A673 (cell line): Measurements from ENCODE around the gene MAB21L4. TPM values are rescaled to one million over a fixed set of nuclear protein-coding genes. Genes with fewer than 3 reads are reported as not detected.

Source experiments
- BruUV-seq: library from RNA; stranded (reverse); fragments of 400-500 nt; replicated peaks from 2 replicates; lab custom pipeline; 2021; lab: Mats Ljungman, UMichigan
- CTCF ChIA-PET: fragments of 300-600 bp; sonication (Branson Sonifier 250); formaldehyde crosslinking; loops from one replicate; lab custom pipeline; 2022; ENCODE audit warnings: antibody characterized with exemption; lab: Charles Lee
- POLR2A ChIA-PET: fragments of 300-600 bp; sonication (Branson Sonifier 250); formaldehyde crosslinking; loops from one replicate; lab custom pipeline; 2022; ENCODE audit warnings: antibody characterized with exemption; ENCODE audit not compliant: low non-redundant PET; lab: Charles Lee
- DNase-seq: peaks from one replicate; pipeline ENCODE4 v3.0.0-alpha.2; 2015; ENCODE audit warnings: low spot score
- H3K27ac ChIP-seq: fragments of 200-600 bp; sonication (generic); 2 replicates; pipeline ENCODE4 v1.5.1; 2016; ENCODE audit warnings: mixed run types, low read depth, mild to moderate bottlenecking, mixed read lengths, antibody characterized with exemption, low read length; ENCODE audit not compliant: poor library complexity, severe bottlenecking
- H3K27me3 ChIP-seq: fragments of 200-600 bp; sonication (generic); replicated peaks from 2 replicates; pipeline ENCODE4 v1.6.1; 2017; ENCODE audit warnings: mixed run types, low read depth, mild to moderate bottlenecking, mixed read lengths, antibody characterized with exemption, low read length; ENCODE audit not compliant: insufficient read depth, poor library complexity
- H3K36me3 ChIP-seq: fragments of 200-600 bp; sonication (generic); 2 replicates; pipeline ENCODE4 v1.6.1; 2016; ENCODE audit warnings: mixed run types, mild to moderate bottlenecking, mixed read lengths, antibody characterized with exemption, low read length; ENCODE audit not compliant: insufficient read depth, poor library complexity, severe bottlenecking
- H3K4me1 ChIP-seq: fragments of 200-600 bp; sonication (generic); 2 replicates; pipeline ENCODE4 v1.6.1; 2017; ENCODE audit warnings: mixed run types, mild to moderate bottlenecking, mixed read lengths, antibody characterized with exemption, low read length; ENCODE audit not compliant: insufficient read depth, poor library complexity, severe bottlenecking
- H3K4me3 ChIP-seq: fragments of 200-600 bp; sonication (generic); 2 replicates; pipeline ENCODE4 v1.5.1; 2016; ENCODE audit warnings: low read depth, mixed run types, mild to moderate bottlenecking, mixed read lengths, low read length; ENCODE audit not compliant: poor library complexity, severe bottlenecking
- H3K9me3 ChIP-seq: fragments of 200-600 bp; sonication (generic); 2 replicates; pipeline ENCODE4 v1.6.1; 2016; ENCODE audit warnings: mixed run types, low read depth, mild to moderate bottlenecking, mixed read lengths, antibody characterized with exemption, low read length; ENCODE audit not compliant: poor library complexity, severe bottlenecking
- EZH2 ChIP-seq: fragments of 200-600 bp; sonication (generic); IDR thresholded peaks from 2 replicates; pipeline ENCODE4 v1.6.1; 2017; ENCODE audit warnings: borderline replicate concordance, low read depth, mild to moderate bottlenecking, mixed read lengths, antibody characterized with exemption, low read length; ENCODE audit not compliant: poor library complexity, severe bottlenecking
- intact Hi-C: fragments of 100-400 bp; cut with micrococcal nuclease; formaldehyde crosslinking; loops from one replicate; pipeline ENCODE4 v1.10.0; 2022; ENCODE audit not compliant: unreplicated experiment
- total RNA-seq: library from RNA; stranded (reverse); gene quantifications from 2 replicates; pipeline ENCODE4 v1.2.3, GENCODE V29; 2021
- TF ChIP-seq, protein P1 (sequence below): fragments of 300-800, 200-600 bp; sonication (generic); conservative IDR thresholded peaks from 2 replicates; pipeline ENCODE4 v1.5.1; 2017; ENCODE audit warnings: low read depth, mild to moderate bottlenecking, antibody characterized with exemption, low read length, moderate library complexity, mixed read lengths

MAB21L4 gene
- total RNA-seq, 1 experiment from 2014 or later: not detected

DNA sequence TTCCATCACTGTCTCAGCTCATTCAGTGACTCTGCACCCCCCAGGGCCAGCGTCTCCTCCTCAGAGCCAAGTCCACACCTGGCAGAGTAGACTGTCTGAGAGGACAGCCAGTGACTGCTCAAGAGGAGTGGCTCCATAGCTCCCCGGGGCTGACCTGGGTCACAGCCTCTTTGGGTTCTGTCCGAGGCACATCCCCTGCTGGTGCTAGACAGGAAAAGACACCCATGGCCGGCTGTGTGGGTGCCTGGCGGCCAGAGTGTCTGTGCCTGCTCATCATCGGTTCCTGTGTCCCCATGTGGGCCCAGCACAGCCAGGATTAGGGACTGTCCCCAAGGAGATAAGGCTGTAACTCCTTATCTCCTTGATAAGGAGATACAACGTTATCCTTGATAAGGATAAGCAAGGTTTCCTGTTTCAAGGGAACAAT lies 6.7 kb upstream of the MAB21L4 start:
- H3K36me3 ChIP-seq: no peaks in the 10 kb centered on the region
- no peak for TF ChIP-seq EZH2
- TF ChIP-seq, protein P1, sequence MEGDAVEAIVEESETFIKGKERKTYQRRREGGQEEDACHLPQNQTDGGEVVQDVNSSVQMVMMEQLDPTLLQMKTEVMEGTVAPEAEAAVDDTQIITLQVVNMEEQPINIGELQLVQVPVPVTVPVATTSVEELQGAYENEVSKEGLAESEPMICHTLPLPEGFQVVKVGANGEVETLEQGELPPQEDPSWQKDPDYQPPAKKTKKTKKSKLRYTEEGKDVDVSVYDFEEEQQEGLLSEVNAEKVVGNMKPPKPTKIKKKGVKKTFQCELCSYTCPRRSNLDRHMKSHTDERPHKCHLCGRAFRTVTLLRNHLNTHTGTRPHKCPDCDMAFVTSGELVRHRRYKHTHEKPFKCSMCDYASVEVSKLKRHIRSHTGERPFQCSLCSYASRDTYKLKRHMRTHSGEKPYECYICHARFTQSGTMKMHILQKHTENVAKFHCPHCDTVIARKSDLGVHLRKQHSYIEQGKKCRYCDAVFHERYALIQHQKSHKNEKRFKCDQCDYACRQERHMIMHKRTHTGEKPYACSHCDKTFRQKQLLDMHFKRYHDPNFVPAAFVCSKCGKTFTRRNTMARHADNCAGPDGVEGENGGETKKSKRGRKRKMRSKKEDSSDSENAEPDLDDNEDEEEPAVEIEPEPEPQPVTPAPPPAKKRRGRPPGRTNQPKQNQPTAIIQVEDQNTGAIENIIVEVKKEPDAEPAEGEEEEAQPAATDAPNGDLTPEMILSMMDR: no peak
- CTCF ChIA-PET: no interaction called here
- H3K4me1 ChIP-seq: peaks cover 14% of the 10 kb centered on the region
- POLR2A ChIA-PET: no interaction called here
- no peaks in the 10 kb centered on the region for H3K27me3 ChIP-seq
- intact Hi-C loops: no loop called here
- no TSS peak for BruUV-seq
- H3K4me3 ChIP-seq: no peak overlapping the region
- H3K9me3 ChIP-seq: no peaks in the 10 kb centered on the region
- no peak overlapping the region for H3K27ac ChIP-seq
- no peak for DNase-seq

DNA sequence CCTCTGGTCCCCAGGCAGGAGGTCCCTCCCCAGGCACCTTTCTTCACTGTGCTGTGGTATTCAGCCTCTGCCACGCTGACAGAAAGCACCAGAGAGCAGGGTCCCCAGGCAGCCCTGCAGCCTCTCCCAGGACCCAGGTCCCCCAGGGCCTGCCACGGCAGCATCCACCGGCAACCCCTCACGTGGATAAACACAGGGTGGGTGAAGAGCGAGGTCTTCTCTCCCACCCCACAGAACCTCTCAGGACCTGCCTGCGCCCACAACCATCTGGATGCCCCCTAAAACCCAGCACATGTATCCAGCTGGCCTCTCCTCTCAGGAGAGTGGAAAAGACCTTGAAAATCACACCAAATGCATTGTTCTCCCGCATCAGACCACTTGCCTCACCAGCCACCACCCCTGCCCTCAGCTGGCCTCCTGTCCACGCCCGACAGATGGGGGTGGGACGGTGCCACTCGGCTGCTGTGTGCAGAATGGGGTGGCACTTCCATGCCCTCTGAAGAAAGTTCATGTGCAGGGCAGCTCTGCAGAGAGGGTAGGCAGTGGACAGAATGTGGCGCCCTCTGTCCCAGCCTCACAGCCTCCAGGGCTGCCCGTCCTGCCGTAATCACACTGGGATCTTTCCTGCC lies 6.1 kb upstream of the MAB21L4 start:
- no peak for DNase-seq
- Histone ChIP-seq H3K4me1 (peaks cover 14% of the 10 kb centered on the region), H3K27me3 (no peaks in the 10 kb centered on the region), H3K9me3 (no peaks in the 10 kb centered on the region), H3K27ac (no peak overlapping the region), H3K36me3 (no peaks in the 10 kb centered on the region), H3K4me3 (no peak overlapping the region)
- BruUV-seq: no TSS peak
- CTCF ChIA-PET: no interaction called here
- intact Hi-C loops: no loop called here
- POLR2A ChIA-PET: no interaction called here
- TF ChIP-seq EZH2: no peak
- TF ChIP-seq, protein P1: no peak

DNA sequence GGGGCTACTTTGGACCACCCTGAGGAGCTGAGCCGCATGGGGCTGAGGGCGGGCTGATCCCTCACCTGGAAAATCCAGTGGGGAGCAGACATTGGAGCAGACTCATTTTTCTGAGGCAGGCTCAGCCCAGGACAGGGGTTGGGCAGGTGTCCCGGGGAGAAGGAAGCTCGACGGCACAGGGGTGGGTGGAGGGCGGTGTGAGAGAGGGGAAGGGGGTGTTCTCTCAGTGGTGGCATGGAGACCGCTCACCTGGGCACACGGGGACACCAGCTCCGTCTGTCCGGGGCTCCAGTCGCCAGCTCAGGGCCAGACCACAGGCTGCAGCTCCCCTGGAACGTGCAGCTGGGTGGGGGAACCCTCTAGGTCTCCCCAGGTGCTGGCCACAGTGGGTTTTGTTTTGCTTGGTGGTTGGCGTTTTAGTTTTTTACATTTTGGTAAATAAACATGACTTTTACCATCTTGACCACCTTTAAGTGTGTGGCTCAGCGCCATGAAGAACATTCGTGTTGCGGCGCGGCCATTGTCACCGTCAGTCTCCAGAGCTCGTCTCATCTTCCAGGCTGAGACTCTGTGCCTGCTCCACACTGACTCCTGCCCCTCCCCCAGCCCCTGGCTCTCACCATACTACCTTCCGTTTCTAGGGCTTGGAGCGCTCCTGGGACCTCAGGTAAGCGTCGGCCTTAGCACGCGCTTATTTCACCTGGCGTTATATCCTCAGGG lies 4.3 kb upstream of the MAB21L4 start:
- ChIA-PET CTCF (no interaction called here), POLR2A (no interaction called here)
- Histone ChIP-seq H3K9me3 (no peaks in the 10 kb centered on the region), H3K4me1 (peaks cover 9% of the 10 kb centered on the region), H3K4me3 (no peak overlapping the region), H3K27ac (no peak overlapping the region), H3K27me3 (no peaks in the 10 kb centered on the region), H3K36me3 (no peaks in the 10 kb centered on the region)
- DNase-seq: no peak
- intact Hi-C loops: no loop called here
- no TSS peak for BruUV-seq
- TF ChIP-seq EZH2: no peak
- TF ChIP-seq, protein P1: no peak
